Mesenteric fat pad (tissue), 1 donor: ENCODE results near the gene TWF2. TPM values are rescaled to one million over a fixed set of nuclear protein-coding genes. Genes with fewer than 3 reads are reported as not detected.

Experiments
- DNase-seq: peaks from one replicate; pipeline ENCODE4 v3.0.0-alpha.2; 2020; ENCODE audit warnings: low spot score
- total RNA-seq: library from RNA; stranded (reverse); fragmentation: NEBNext Ultra II Directional; extraction: Animal tissue kit (Norgen Biotek cat#: 25700); gene quantifications from one replicate; pipeline ENCODE4 v1.2.1, GENCODE V29; 2021
- donor health status: DM: yes; HTN: yes; CAD: no.

Gene TWF2
- total RNA-seq, 1 donor from 2014 or later: 52.4 TPM

GRCh38 chr3:52259035-52259434 is 20.1 kb upstream of the TWF2 start:
- DNase-seq: no peak

- DNase-seq: no peak
These were observed 19.0 kb upstream of the TWF2 start for GRCh38 chr3:52257911-52258310.

GRCh38 chr3:52256622-52257021 is 17.7 kb upstream of the TWF2 start:
- no peak for DNase-seq

- DNase-seq: no peak
These were observed 17.2 kb upstream of the TWF2 start for GRCh38 chr3:52256159-52256558.

- DNase-seq: no peak
These were observed 15.7 kb upstream of the TWF2 start for GRCh38 chr3:52254608-52255007.

GRCh38 chr3:52253314-52254304 is 14.7 kb upstream of the TWF2 start:
- DNase-seq: peak; percentile 89

GRCh38 chr3:52250122-52250521 is 11.2 kb upstream of the TWF2 start:
- DNase-seq: no peak

- DNase-seq: peak; percentile 60
These were observed 10.7 kb upstream of the TWF2 start for GRCh38 chr3:52249683-52250082.

- DNase-seq: peak; percentile 90
These were observed 10.0 kb upstream of the TWF2 start for GRCh38 chr3:52248816-52249547.

GRCh38 chr3:52248165-52248541 is 9.2 kb upstream of the TWF2 start:
- peak; percentile 80 for DNase-seq

- peak; percentile 69 for DNase-seq
These were observed 8.6 kb upstream of the TWF2 start for GRCh38 chr3:52247409-52248164.

- peak; percentile 88 for DNase-seq
These were observed 7.9 kb upstream of the TWF2 start for GRCh38 chr3:52246728-52247408.

- peak; percentile 47 for DNase-seq
These were observed 7.3 kb upstream of the TWF2 start for GRCh38 chr3:52246264-52246620.

- DNase-seq: peak; percentile 90
These were observed 6.6 kb upstream of the TWF2 start, which contains the start of gene PPM1M for GRCh38 chr3:52245322-52246263. Gene PPM1M, plus strand, starts transcription at chr3:52245759. Its CDS starts 66 bp downstream, at chr3:52245825.

- DNase-seq: peak; percentile 87
These were observed 5.1 kb upstream of the TWF2 start for GRCh38 chr3:52243791-52244628.

- DNase-seq: no peak
These were observed 3.1 kb upstream of the TWF2 start for GRCh38 chr3:52242039-52242438.

GRCh38 chr3:52240886-52241370 is 2.0 kb upstream of the TWF2 start:
- DNase-seq: no peak

GRCh38 chr3:52240059-52240885 is 1.3 kb upstream of the TWF2 start:
- DNase-seq: peak; percentile 82
